Prostate gland (tissue), 2 donors: ENCODE measurements around the gene STING1. TPM values are rescaled to one million over a fixed set of nuclear protein-coding genes. Genes with fewer than 3 reads are reported as not detected.
"Not testable (repeated sequence)": the region's sequence is repeated elsewhere in the genome, so short reads cannot be mapped to it uniquely, and the experiment has no call there.

ENCODE experiments used
- DNase-seq: peaks from one replicate; pipeline ENCODE4 v3.0.0-alpha.2; 2019; ENCODE audit warnings: low spot score
- H3K27ac ChIP-seq, 2 donors: fragments of 200-600 bp; sonication (generic); 2 replicates each; pipeline ENCODE4 v1.5.1; 2017 to 2019
- H3K27me3 ChIP-seq: fragments of 200-600 bp; sonication (generic); replicated peaks from 2 replicates; pipeline ENCODE4 v1.5.1; 2019; ENCODE audit not compliant: insufficient read depth
- H3K36me3 ChIP-seq, 2 donors: fragments of 200-600 bp; sonication (generic); 1 replicate in 1 of 2; 2 replicates in 1 of 2; pipeline versions ENCODE4 v1.5.1 to v1.8.1; 2017 to 2019
- H3K4me1 ChIP-seq: fragments of 200-600 bp; sonication (generic); replicated peaks from 2 replicates; pipeline ENCODE4 v1.5.1; 2019
- H3K4me3 ChIP-seq, 2 donors: fragments of 200-600 bp; sonication (generic); 2 replicates each; pipeline ENCODE4 v1.5.1; 2017 to 2019
- H3K9me3 ChIP-seq: fragments of 200-600 bp; sonication (generic); 2 replicates; pipeline ENCODE4 v1.5.1; 2017
- POLR2A ChIP-seq: fragments of 450-650 bp; IDR thresholded peaks from one replicate; pipeline ENCODE4 v1.6.1; 2016; ENCODE audit warnings: antibody characterized with exemption, mild to moderate bottlenecking
- POLR2AphosphoS5 ChIP-seq: sonication (generic); formaldehyde crosslinking; IDR thresholded peaks from one replicate; pipeline ENCODE4 v1.6.1; 2017; ENCODE audit warnings: antibody characterized with exemption
- WGBS: methylation state at CpG from one replicate; pipeline ENCODE4 v1.1.5; 2018; 5-methylcytosine and 5-hydroxymethylcytosine counted together
- intact Hi-C: fragments of 100-400 bp; cut with DNase I; formaldehyde crosslinking; loops from one replicate; pipeline ENCODE4 v1.14.2; 2022
- total RNA-seq, 2 donors: library from RNA; depleted of rRNA; stranded (reverse); fragments of >200 nt; gene quantifications; one replicate each; pipeline ENCODE4 v1.1.0, GENCODE V29; 2016
- TF ChIP-seq, protein P1 (sequence below), 4 experiments: fragments of 200-600 bp in 2 of 4; fragments of 450-650 bp in 2 of 4; sonication (generic) in 2 of 4; IDR thresholded peaks; 1 replicate in 3 of 4; 2 replicates in 1 of 4; pipeline ENCODE4 v1.5.1; 2016 to 2019; ENCODE audit warnings: antibody characterized with exemption in 4 of 4, mild to moderate bottlenecking in 2 of 4, moderate library complexity in 2 of 4

STING1 gene
- total RNA-seq, 2 donors from 2014 or later, result 33.8 to 59.1 TPM

DNA sequence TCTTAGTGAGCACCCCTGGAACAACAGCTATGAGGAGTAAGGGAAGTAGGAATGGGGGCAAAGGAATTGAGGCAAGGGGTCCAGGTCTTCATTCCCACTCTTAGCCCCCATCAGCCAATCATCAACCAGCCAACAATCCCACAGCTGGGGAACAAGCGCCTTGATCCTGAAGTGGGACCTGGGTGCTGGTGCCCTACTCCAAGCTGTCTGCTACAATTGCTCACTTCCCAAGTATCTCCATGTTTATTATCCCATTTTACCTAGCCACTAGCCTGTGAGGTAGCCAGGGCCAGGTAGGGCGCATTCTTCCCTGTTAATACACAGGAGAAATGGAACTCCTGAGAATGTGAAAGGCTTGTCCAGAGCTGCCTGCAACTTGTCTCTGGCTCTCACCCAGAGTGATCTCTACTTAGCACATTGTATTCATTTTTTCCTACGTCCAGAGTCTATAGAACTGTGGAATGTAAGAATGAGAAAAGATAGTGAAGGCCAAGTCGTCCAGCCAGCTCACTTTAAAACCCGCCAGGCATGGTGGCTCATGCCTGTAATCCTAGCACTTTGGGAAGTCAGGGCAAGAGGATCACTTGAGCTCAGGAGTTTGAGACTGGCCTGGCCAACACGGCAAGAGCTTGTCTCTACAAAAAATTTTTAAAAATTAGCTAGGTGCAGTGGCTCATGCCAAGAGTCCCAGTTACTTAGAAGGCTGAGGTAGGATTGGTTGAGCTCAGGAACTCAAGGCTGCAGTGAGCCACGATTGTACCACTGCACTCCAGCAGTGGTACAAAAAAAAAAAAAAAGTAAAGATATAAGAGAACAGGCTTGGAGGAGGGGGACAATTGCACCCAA, 37.0 kb downstream of the STING1 start:
- TF ChIP-seq, protein P1, sequence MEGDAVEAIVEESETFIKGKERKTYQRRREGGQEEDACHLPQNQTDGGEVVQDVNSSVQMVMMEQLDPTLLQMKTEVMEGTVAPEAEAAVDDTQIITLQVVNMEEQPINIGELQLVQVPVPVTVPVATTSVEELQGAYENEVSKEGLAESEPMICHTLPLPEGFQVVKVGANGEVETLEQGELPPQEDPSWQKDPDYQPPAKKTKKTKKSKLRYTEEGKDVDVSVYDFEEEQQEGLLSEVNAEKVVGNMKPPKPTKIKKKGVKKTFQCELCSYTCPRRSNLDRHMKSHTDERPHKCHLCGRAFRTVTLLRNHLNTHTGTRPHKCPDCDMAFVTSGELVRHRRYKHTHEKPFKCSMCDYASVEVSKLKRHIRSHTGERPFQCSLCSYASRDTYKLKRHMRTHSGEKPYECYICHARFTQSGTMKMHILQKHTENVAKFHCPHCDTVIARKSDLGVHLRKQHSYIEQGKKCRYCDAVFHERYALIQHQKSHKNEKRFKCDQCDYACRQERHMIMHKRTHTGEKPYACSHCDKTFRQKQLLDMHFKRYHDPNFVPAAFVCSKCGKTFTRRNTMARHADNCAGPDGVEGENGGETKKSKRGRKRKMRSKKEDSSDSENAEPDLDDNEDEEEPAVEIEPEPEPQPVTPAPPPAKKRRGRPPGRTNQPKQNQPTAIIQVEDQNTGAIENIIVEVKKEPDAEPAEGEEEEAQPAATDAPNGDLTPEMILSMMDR (IDR thresholded peaks at IDR 0.05), result no peak
- TF ChIP-seq POLR2AphosphoS5, result peak; percentile 79
- no peaks in the 10 kb centered on the region for H3K4me1 ChIP-seq
- intact Hi-C loops, result no loop called here
- no peaks in the 10 kb centered on the region for H3K27me3 ChIP-seq
- DNase-seq, result peak; percentile 68
- no peaks in the 10 kb centered on the region for H3K36me3 ChIP-seq
- WGBS, result 41% methylated on average over 7 of the region's 7 CpGs
- H3K27ac ChIP-seq, result peak overlapping the region in 1 of 2 donors; percentile 36
- H3K4me3 ChIP-seq, result no peak overlapping the region
- no peaks in the 10 kb centered on the region for H3K9me3 ChIP-seq

DNA sequence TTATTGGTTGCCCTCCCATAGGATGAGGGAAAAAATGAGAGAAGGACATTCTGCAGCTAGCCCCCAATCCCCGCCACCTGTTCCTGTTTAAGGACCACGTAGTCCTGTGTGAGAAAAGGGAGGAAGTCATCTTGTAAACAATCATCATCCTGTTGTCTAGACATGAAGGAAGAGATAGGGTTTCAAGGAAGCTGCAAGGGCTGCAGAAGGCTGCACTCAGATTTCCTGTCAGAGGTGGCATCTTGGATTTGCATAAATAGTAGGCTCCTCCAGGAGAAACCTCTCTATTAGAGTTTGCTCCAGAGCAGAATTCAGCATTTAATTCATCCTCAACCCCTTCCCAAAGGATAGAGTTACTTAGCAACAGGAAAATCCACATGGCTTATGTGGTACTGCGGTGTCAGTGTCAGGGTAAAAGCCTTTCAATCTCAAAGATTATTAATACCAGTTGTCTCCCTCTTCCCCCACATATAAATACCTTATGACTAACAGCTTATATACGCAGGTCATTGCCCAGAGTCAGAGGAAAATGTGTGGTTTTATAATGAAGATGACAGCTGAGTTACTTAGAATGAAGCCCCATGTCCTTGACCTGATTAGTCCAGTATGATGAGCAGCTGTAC, 38.6 kb downstream of the STING1 start:
- intact Hi-C loops, result no loop called here
- 52% methylated on average over 4 of the region's 4 CpGs for WGBS
- Histone ChIP-seq H3K27ac (no peak overlapping the region), H3K9me3 (no peaks in the 10 kb centered on the region), H3K4me1 (no peaks in the 10 kb centered on the region), H3K4me3 (no peak overlapping the region), H3K27me3 (no peaks in the 10 kb centered on the region), H3K36me3 (no peaks in the 10 kb centered on the region)
- TF ChIP-seq, protein P1 (IDR thresholded peaks at IDR 0.05), result no peak
- no peak for DNase-seq

DNA sequence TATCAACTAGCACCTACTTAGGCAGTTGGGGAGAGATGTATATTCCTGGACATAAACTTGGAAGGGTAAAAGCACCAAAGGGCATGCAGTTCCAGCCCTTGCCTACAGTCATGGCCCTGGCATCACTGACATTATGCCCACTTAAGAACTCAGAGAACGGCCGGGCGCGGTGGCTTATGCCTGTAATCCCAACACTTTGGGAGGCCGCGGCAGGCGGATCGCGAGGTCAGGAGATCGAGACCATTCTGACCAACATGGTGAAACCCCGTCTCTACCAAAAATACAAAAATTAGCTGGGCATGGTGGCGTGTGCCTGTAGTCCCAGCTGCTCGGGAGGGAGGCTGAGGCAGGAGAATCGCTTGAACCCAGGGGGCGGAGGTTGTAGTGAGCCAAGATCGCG, 42.1 kb downstream of the STING1 start:
- H3K4me3 ChIP-seq, H3K4me1 ChIP-seq, H3K36me3 ChIP-seq, DNase-seq, H3K27ac ChIP-seq, H3K9me3 ChIP-seq, intact Hi-C loops, H3K27me3 ChIP-seq: not testable (repeated sequence)
- 98% methylated on average over 17 of the region's 17 CpGs for WGBS

DNA sequence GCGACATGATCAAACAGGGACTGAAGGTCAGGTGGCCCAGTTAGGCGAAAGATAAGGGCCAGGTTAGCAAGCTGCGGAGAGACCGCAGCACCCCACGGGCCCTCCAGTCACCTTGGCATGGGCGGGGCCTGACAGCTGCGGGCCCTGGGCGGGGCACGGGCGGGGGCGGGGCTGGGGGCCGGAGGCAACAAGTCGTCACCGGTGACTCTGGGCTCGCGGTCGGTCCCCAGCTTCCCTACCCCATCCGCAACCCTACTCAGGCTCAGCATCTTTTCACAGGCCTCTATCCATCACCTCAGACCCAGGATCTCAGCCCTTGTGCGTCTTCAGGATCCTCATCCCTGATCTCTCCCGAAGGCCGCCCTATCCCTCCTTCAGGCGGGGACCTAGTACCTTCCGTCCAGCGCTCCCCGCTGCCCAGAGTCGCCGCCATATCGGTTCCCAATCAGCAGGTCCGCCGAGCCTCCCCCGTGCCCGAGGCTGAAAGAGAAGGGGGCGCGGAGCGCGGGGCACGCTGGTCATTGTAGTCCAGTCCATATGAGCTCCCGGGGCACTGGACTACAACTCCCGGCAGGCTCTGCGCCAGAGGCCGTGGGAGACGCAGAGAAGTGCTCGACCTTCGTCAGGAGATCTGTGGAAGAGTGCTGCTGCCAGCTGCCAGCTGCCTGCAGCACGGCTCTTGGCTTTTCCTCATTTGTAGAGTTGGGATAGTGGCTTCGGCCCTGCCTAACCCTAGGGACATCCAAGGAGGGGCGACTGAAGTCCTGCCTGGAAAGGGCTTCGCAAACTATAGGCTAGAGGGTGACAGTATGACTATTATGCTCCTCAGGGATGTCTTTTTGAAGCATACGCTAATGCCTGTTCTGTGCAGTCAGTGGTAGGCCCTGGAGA, 43.3 kb downstream of the STING1 start, which contains the start of gene DNAJC18:
Gene DNAJC18 (minus strand): TSS at position 513 of the 891 bp plus-strand sequence. CDS start 80 bp downstream, at position 433.
- intact Hi-C loops, result no loop called here
- peak; percentile 93 for DNase-seq
- H3K27ac ChIP-seq, result peak within 1 kb of the TSS; percentile 95 to 98

More for the DNA sequence above, 43.3 kb downstream of the STING1 start, which contains the start of gene DNAJC18:
- 3% methylated on average over 48 of the region's 49 CpGs for WGBS
- Histone ChIP-seq H3K9me3 (no peaks in the 10 kb centered on the region), H3K4me3 (peak within 1 kb of the TSS; percentile 77 to 78), H3K27me3 (no peaks in the 10 kb centered on the region), H3K36me3 (no peaks in the 10 kb centered on the region), H3K4me1 (peaks cover 4% of the 10 kb centered on the region)
- TF ChIP-seq, protein P1 (IDR thresholded peaks at IDR 0.05), result peak in 1 of 4 experiments; percentile 21
- TF ChIP-seq POLR2AphosphoS5 (peak; percentile 94), POLR2A (peak; percentile 48)
